GM12878 (cell line): ENCODE measurements around the gene MRPS5. TPM values are rescaled to one million over a fixed set of nuclear protein-coding genes. Genes with fewer than 3 reads are reported as not detected.

Experiments used
- ATAC-seq: fragments of 200-7000 bp; cut with Tn5 transposase; 3 replicates; pipeline ENCODE4 v1.9.1; 2020; ENCODE audit warnings: mild to moderate bottlenecking, moderate library complexity
- BruUV-seq: library from RNA; stranded (reverse); fragments of 400-500 nt; replicated peaks from 2 replicates; lab custom pipeline; 2021; lab: Mats Ljungman, UMichigan
- CTCF ChIA-PET: fragments of 300-600 bp; sonication (Branson Sonifier 250); formaldehyde crosslinking; extraction: SDS; loops from one replicate; lab custom pipeline; 2021; ENCODE audit warnings: inconsistent platforms; lab: Yijun Ruan, JAX
- POLR2A ChIA-PET: fragments of 350-600 bp; formaldehyde crosslinking; extraction: SDS; loops from one replicate; lab custom pipeline; 2021; ENCODE audit warnings: inconsistent platforms; lab: Charles Lee
- RAD21 ChIA-PET: fragments of 300-600 bp; sonication (Branson Sonifier 250); formaldehyde crosslinking; loops from one replicate; lab custom pipeline; 2023; ENCODE audit warnings: antibody characterized with exemption; ENCODE audit not compliant: unreplicated experiment; lab: Charles Lee
- SMC1A ChIA-PET: fragments of 300-600 bp; sonication (Branson Sonifier 250); formaldehyde crosslinking; loops from one replicate; lab custom pipeline; 2023; ENCODE audit not compliant: unreplicated experiment, uncharacterized antibody; lab: Charles Lee
- DNase-seq: peaks from one replicate; pipeline ENCODE4 v3.0.0-alpha.2; 2011; ENCODE audit warnings: low read depth, low spot score
- FAIRE-seq: peaks from 3 replicates; lab custom pipeline; 2011; peaks lifted over from hg19 to GRCh38; lab: Jason Lieb, UNC
- H2AFZ ChIP-seq: 2 replicates; pipeline ENCODE4 v1.6.0; 2011; ENCODE audit warnings: low read depth, low read length, control low read depth; ENCODE audit not compliant: control insufficient read depth
- H3K27ac ChIP-seq: 2 replicates; pipeline ENCODE4 v1.5.1; 2011; ENCODE audit warnings: control low read depth; ENCODE audit not compliant: control insufficient read depth, insufficient read depth
- H3K27me3 ChIP-seq, 2 experiments: replicated peaks in 1 of 2; 2 replicates each; pipeline versions ENCODE4 v1.6.0 to v1.6.1; 2011; ENCODE audit warnings: low read length in 1 of 2; ENCODE audit not compliant: control insufficient read depth in 2 of 2, insufficient read depth in 2 of 2
- H3K36me3 ChIP-seq, 2 experiments: 2 replicates each; pipeline ENCODE4 v1.5.1; 2011; ENCODE audit warnings: low read length in 1 of 2; ENCODE audit not compliant: control insufficient read depth in 2 of 2, insufficient read depth in 2 of 2
- H3K4me1 ChIP-seq: 2 replicates; pipeline ENCODE4 v1.6.1; 2011; ENCODE audit warnings: mild to moderate bottlenecking, low read length, moderate library complexity, mixed read lengths; ENCODE audit not compliant: control insufficient read depth, insufficient read depth
- H3K4me2 ChIP-seq: 2 replicates; pipeline ENCODE4 v1.6.0; 2011; ENCODE audit warnings: control low read depth; ENCODE audit not compliant: control insufficient read depth, insufficient read depth
- H3K4me3 ChIP-seq: fragments of 200-600 bp; sonication (generic); 2 replicates; pipeline ENCODE4 v1.5.1; 2016
- H3K79me2 ChIP-seq: 2 replicates; pipeline ENCODE4 v1.6.0; 2011; ENCODE audit warnings: low read length; ENCODE audit not compliant: control insufficient read depth, insufficient read depth
- H3K9ac ChIP-seq: 2 replicates; pipeline ENCODE4 v1.8.0; 2011; ENCODE audit warnings: low read length, control low read depth, mixed read lengths; ENCODE audit not compliant: control insufficient read depth, insufficient read depth
- H3K9me3 ChIP-seq: replicated peaks from 3 replicates; pipeline ENCODE4 v1.5.1; 2011; ENCODE audit warnings: mild to moderate bottlenecking, low read length; ENCODE audit not compliant: control insufficient read depth, insufficient read depth
- H4K20me1 ChIP-seq: 2 replicates; pipeline ENCODE4 v1.6.0; 2011; ENCODE audit not compliant: control insufficient read depth, insufficient read depth
- EED ChIP-seq: sonication (generic); IDR thresholded peaks from 2 replicates; pipeline ENCODE4 v1.6.1; 2016; ENCODE audit warnings: antibody characterized with exemption, low read depth
- EGR1 ChIP-seq, 2 experiments: IDR thresholded peaks; 1 replicate in 1 of 2; 2 replicates in 1 of 2; pipeline ENCODE4 v1.6.1; 2011 to 2012; ENCODE audit warnings: low read depth in 2 of 2, low read length in 2 of 2, borderline replicate concordance in 1 of 2, mild to moderate bottlenecking in 1 of 2, moderate library complexity in 1 of 2
- EZH2 ChIP-seq: IDR thresholded peaks from 2 replicates; pipeline ENCODE4 v1.6.1; 2012; ENCODE audit warnings: low read depth, mild to moderate bottlenecking, control low read depth, inconsistent platforms, low read length, borderline replicate concordance; ENCODE audit not compliant: control insufficient read depth
- GATAD2B ChIP-seq: fragments of 450-650 bp; conservative IDR thresholded peaks from 2 replicates; pipeline ENCODE4 v1.6.1; 2017; ENCODE audit warnings: low read depth, mild to moderate bottlenecking, moderate library complexity
- IKZF2 ChIP-seq, 2 experiments: fragments of 450-650 bp; IDR thresholded peaks; 2 replicates each; pipeline ENCODE4 v1.6.1; 2017; ENCODE audit warnings: mild to moderate bottlenecking in 2 of 2, moderate library complexity in 2 of 2
- MEF2A ChIP-seq: IDR thresholded peaks from 2 replicates; pipeline ENCODE4 v1.6.1; 2011; ENCODE audit warnings: low read depth, mild to moderate bottlenecking, low read length, moderate library complexity; ENCODE audit not compliant: insufficient read depth
- RAD21 ChIP-seq: IDR thresholded peaks from 2 replicates; pipeline ENCODE4 v1.6.1; 2011; ENCODE audit warnings: mild to moderate bottlenecking, low read depth, low read length, moderate library complexity; ENCODE audit not compliant: insufficient read depth
- SMAD1 ChIP-seq: fragments of 450-650 bp; IDR thresholded peaks from 2 replicates; pipeline ENCODE4 v1.6.1; 2018; ENCODE audit warnings: mild to moderate bottlenecking, low read depth; ENCODE audit not compliant: partially characterized antibody
- SMC3 ChIP-seq: IDR thresholded peaks from 2 replicates; pipeline ENCODE4 v1.6.1; 2011; ENCODE audit warnings: low read length, improper control_type of control experiment, borderline replicate concordance
- SPI1 ChIP-seq: IDR thresholded peaks from 2 replicates; pipeline ENCODE4 v1.6.1; 2011; ENCODE audit warnings: low read depth, mild to moderate bottlenecking, low read length, moderate library complexity, borderline replicate concordance; ENCODE audit not compliant: insufficient read depth
- SREBF2 ChIP-seq: IDR thresholded peaks from 2 replicates; pipeline ENCODE4 v1.6.1; 2012; ENCODE audit warnings: mild to moderate bottlenecking, low read length
- STAT3 ChIP-seq: IDR thresholded peaks from 2 replicates; pipeline ENCODE4 v1.6.1; 2011; ENCODE audit warnings: low read depth, low read length, improper control_type of control experiment
- ZNF274 ChIP-seq: IDR thresholded peaks from one replicate; pipeline ENCODE4 v1.8.0; 2011; ENCODE audit not compliant: insufficient read length, insufficient read depth
- WGBS: methylation state at CpG from one replicate; pipeline ENCODE4 v1.1.6; 2016; ENCODE audit warnings: low lambda C conversion rate; ENCODE audit not compliant: insufficient replicate concordance, insufficient coverage; ENCODE audit errors: missing lambda C conversion rate; 5-methylcytosine and 5-hydroxymethylcytosine counted together
- in situ Hi-C: fragments of 300-500 bp; cut with MboI; formaldehyde crosslinking; loops from 9 replicates; pipeline ENCODE4 v1.14.3; 2018; ENCODE audit warnings: mixed read lengths
- intact Hi-C: fragments of 100-400 bp; cut with micrococcal nuclease; formaldehyde crosslinking; loops from one replicate; pipeline ENCODE4 v1.14.2; 2022; ENCODE audit not compliant: unreplicated experiment
- polyA plus RNA-seq, 11 experiments: library from polyadenylated mRNA; depleted of rRNA in 4 of 11; unstranded in 6 of 11; stranded (reverse) in 5 of 11; fragments of >200 nt; fragmentation: Nextera tagmentation in 4 of 11; fragmentation: Illumina TruSeq in 1 of 11; extraction: Ambion mirVana in 4 of 11; extraction: Trizol in 1 of 11; gene quantifications; 1 replicate in 1 of 11; 2 replicates in 10 of 11; pipeline versions ENCODE4 v1.2.1 to v1.2.3, GENCODE V29; 2011 to 2016; ENCODE audit warnings: inconsistent platforms in 2 of 11, missing spikeins in 2 of 11, low read depth in 1 of 11
- total RNA-seq, 4 experiments: library from RNA; depleted of rRNA in 3 of 4; stranded (reverse); fragments of >200 nt in 3 of 4; fragmentation: Illumina TruSeq in 1 of 4; extraction: Trizol in 1 of 4; gene quantifications; 2 replicates each; pipeline versions ENCODE4 v1.2.1 to v1.2.3, GENCODE V29; 2013 to 2021
- TF ChIP-seq, protein P1 (sequence below): fragments of 450-650 bp; IDR thresholded peaks from 2 replicates; pipeline ENCODE4 v1.6.1; 2017; ENCODE audit warnings: mild to moderate bottlenecking, moderate library complexity
- TF ChIP-seq, protein P2 (sequence below): fragments of 450-650 bp; IDR thresholded peaks from 2 replicates; pipeline ENCODE4 v1.6.1; 2016; ENCODE audit warnings: mild to moderate bottlenecking, moderate library complexity, borderline replicate concordance

MRPS5 gene
- total and polyA plus RNA-seq, 10 of the 15 experiments (the other 5 are each of a cell fraction or from before 2014, with no cell fraction given), result 54.8 to 93.0 (median 76.3) TPM

- no peaks in the 10 kb centered on the region for H3K9me3 ChIP-seq
- TF ChIP-seq IKZF2 (IDR thresholded peaks at IDR 0.05) (no peak), EZH2 (no peak), EED (no peak), SREBF2 (no peak), STAT3 (no peak), EGR1 (IDR thresholded peaks at IDR 0.05; ENCODE audit: borderline replicate concordance in 1 of 2, low read depth in 2 of 2, low read length in 2 of 2) (no peak), SMC3 (no peak), SMAD1 (no peak), SPI1 (no peak), ZNF274 (no peak), MEF2A (no peak), RAD21 (no peak), GATAD2B (no peak)
- TF ChIP-seq, protein P1, sequence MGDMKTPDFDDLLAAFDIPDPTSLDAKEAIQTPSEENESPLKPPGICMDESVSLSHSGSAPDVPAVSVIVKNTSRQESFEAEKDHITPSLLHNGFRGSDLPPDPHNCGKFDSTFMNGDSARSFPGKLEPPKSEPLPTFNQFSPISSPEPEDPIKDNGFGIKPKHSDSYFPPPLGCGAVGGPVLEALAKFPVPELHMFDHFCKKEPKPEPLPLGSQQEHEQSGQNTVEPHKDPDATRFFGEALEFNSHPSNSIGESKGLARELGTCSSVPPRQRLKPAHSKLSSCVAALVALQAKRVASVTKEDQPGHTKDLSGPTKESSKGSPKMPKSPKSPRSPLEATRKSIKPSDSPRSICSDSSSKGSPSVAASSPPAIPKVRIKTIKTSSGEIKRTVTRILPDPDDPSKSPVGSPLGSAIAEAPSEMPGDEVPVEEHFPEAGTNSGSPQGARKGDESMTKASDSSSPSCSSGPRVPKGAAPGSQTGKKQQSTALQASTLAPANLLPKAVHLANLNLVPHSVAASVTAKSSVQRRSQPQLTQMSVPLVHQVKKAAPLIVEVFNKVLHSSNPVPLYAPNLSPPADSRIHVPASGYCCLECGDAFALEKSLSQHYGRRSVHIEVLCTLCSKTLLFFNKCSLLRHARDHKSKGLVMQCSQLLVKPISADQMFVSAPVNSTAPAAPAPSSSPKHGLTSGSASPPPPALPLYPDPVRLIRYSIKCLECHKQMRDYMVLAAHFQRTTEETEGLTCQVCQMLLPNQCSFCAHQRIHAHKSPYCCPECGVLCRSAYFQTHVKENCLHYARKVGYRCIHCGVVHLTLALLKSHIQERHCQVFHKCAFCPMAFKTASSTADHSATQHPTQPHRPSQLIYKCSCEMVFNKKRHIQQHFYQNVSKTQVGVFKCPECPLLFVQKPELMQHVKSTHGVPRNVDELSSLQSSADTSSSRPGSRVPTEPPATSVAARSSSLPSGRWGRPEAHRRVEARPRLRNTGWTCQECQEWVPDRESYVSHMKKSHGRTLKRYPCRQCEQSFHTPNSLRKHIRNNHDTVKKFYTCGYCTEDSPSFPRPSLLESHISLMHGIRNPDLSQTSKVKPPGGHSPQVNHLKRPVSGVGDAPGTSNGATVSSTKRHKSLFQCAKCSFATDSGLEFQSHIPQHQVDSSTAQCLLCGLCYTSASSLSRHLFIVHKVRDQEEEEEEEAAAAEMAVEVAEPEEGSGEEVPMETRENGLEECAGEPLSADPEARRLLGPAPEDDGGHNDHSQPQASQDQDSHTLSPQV, result no peak
- TF ChIP-seq, protein P2, sequence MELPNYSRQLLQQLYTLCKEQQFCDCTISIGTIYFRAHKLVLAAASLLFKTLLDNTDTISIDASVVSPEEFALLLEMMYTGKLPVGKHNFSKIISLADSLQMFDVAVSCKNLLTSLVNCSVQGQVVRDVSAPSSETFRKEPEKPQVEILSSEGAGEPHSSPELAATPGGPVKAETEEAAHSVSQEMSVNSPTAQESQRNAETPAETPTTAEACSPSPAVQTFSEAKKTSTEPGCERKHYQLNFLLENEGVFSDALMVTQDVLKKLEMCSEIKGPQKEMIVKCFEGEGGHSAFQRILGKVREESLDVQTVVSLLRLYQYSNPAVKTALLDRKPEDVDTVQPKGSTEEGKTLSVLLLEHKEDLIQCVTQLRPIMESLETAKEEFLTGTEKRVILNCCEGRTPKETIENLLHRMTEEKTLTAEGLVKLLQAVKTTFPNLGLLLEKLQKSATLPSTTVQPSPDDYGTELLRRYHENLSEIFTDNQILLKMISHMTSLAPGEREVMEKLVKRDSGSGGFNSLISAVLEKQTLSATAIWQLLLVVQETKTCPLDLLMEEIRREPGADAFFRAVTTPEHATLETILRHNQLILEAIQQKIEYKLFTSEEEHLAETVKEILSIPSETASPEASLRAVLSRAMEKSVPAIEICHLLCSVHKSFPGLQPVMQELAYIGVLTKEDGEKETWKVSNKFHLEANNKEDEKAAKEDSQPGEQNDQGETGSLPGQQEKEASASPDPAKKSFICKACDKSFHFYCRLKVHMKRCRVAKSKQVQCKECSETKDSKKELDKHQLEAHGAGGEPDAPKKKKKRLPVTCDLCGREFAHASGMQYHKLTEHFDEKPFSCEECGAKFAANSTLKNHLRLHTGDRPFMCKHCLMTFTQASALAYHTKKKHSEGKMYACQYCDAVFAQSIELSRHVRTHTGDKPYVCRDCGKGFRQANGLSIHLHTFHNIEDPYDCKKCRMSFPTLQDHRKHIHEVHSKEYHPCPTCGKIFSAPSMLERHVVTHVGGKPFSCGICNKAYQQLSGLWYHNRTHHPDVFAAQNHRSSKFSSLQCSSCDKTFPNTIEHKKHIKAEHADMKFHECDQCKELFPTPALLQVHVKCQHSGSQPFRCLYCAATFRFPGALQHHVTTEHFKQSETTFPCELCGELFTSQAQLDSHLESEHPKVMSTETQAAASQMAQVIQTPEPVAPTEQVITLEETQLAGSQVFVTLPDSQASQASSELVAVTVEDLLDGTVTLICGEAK, result no peak
These were observed 43.4 kb upstream of the MRPS5 start for GRCh38 chr2:95165030-95165370.

More at GRCh38 chr2:95165030-95165370, 43.4 kb upstream of the MRPS5 start:
- BruUV-seq, result TSS peak; percentile 96
- in situ Hi-C loops, result no loop called here
- FAIRE-seq (no peak), ATAC-seq (peak; percentile 54), DNase-seq (no peak)
- H3K36me3 ChIP-seq, result no peaks in the 10 kb centered on the region
- RAD21 ChIA-PET, result interaction anchor here (1.7 to 3.2 kb wide), 2 partner anchors 43 to 143 kb away, joined by 4 to 17 read pairs; partner anchors contain the start of gene MRPS5
- SMC1A ChIA-PET, result interaction anchor here (1.3 to 1.6 kb wide), 4 partner anchors 30 to 238 kb away, joined by 4 to 6 read pairs (median 5); partner anchors contain the start of gene MRPS5
- CTCF ChIA-PET, result interaction anchor here (0.6 to 2.3 kb wide), 10 partner anchors 42 to 298 kb away, joined by 3 to 10 read pairs (median 4); partner anchors contain the start of genes FAHD2A and MRPS5
- H3K4me1 ChIP-seq, result peaks cover 5% of the 10 kb centered on the region; the same call in 1 of the 2 replicates
- H4K20me1 ChIP-seq, result no peaks in the 10 kb centered on the region
- peak overlapping the region; percentile 87 for H3K4me2 ChIP-seq
- POLR2A ChIA-PET, result interaction anchor here (0.7 to 1.4 kb wide), 3 partner anchors 41 to 44 kb away, joined by 3 read pairs; partner anchors contain the start of gene MRPS5
- H3K9ac ChIP-seq, result peak overlapping the region; percentile 97
- H3K79me2 ChIP-seq, result peaks cover 13% of the 10 kb centered on the region
- H3K4me3 ChIP-seq, result peak overlapping the region; percentile 86
- peak overlapping the region; percentile 100 for H2AFZ ChIP-seq
- H3K27ac ChIP-seq, result peak overlapping the region; percentile 95
- intact Hi-C loops, result loop anchor here (2.0 kb wide), 2 partner anchors 42 kb away; partner anchors contain the start of gene ZNF892
- WGBS, result 0% methylated on average over 9 of the region's 9 CpGs
- H3K27me3 ChIP-seq, result no peaks in the 10 kb centered on the region
